Hepatocyte (in vitro differentiated cells): Measurements from ENCODE around the gene CDH12. TPM values are rescaled to one million over a fixed set of nuclear protein-coding genes. Genes with fewer than 3 reads are reported as not detected.

Source experiments
- DNase-seq: peaks from one replicate; pipeline ENCODE4 v3.0.0-alpha.2; 2016; ENCODE audit warnings: low spot score
- H2AFZ ChIP-seq: fragments of 200-600 bp; sonication (generic); 2 replicates; pipeline ENCODE4 v1.6.0; 2016; ENCODE audit warnings: antibody characterized with exemption, mild to moderate bottlenecking
- H3K27ac ChIP-seq: fragments of 200-600 bp; sonication (generic); 2 replicates; pipeline ENCODE4 v1.5.1; 2016; ENCODE audit warnings: mild to moderate bottlenecking
- H3K27me3 ChIP-seq: fragments of 200-600 bp; sonication (generic); 2 replicates; pipeline ENCODE4 v1.6.1; 2016
- H3K36me3 ChIP-seq: fragments of 200-600 bp; sonication (generic); replicated peaks from 2 replicates; pipeline ENCODE4 v1.5.1; 2016; ENCODE audit warnings: low read depth; ENCODE audit not compliant: insufficient read depth
- H3K4me1 ChIP-seq: fragments of 200-600 bp; sonication (generic); 2 replicates; pipeline ENCODE4 v1.5.1; 2016; ENCODE audit warnings: mild to moderate bottlenecking, moderate library complexity; ENCODE audit not compliant: insufficient read depth
- H3K4me2 ChIP-seq: fragments of 200-600 bp; sonication (generic); 2 replicates; pipeline ENCODE4 v1.6.0; 2016
- H3K4me3 ChIP-seq: fragments of 200-600 bp; sonication (generic); 2 replicates; pipeline ENCODE4 v1.5.1; 2016; ENCODE audit warnings: mild to moderate bottlenecking
- H3K79me2 ChIP-seq: fragments of 200-600 bp; sonication (generic); 2 replicates; pipeline ENCODE4 v1.6.0; 2017; ENCODE audit warnings: mild to moderate bottlenecking
- H3K9me2 ChIP-seq: fragments of 200-600 bp; sonication (generic); replicated peaks from 2 replicates; pipeline ENCODE4 v1.6.0; 2017; ENCODE audit warnings: mild to moderate bottlenecking; ENCODE audit not compliant: insufficient read depth
- H3K9me3 ChIP-seq: fragments of 200-600 bp; sonication (generic); 2 replicates; pipeline ENCODE4 v1.5.1; 2016; ENCODE audit warnings: low read depth, mild to moderate bottlenecking
- H4K20me1 ChIP-seq: fragments of 200-600 bp; sonication (generic); 2 replicates; pipeline ENCODE4 v1.6.0; 2016; ENCODE audit warnings: mild to moderate bottlenecking; ENCODE audit not compliant: insufficient read depth, poor library complexity, severe bottlenecking
- EZH2 ChIP-seq: fragments of 200-600 bp; sonication (generic); IDR thresholded peaks from 2 replicates; pipeline ENCODE4 v1.6.1; 2016; ENCODE audit warnings: antibody characterized with exemption, mild to moderate bottlenecking, borderline replicate concordance
- EZH2phosphoT487 ChIP-seq: fragments of 200-600 bp; sonication (generic); IDR thresholded peaks from one replicate; pipeline ENCODE4 v1.6.1; 2018; ENCODE audit warnings: antibody characterized with exemption, mild to moderate bottlenecking, low read depth, moderate library complexity; ENCODE audit not compliant: unreplicated experiment, severe bottlenecking
- WGBS: methylation state at CpG from one replicate; pipeline ENCODE4 v1.1.6; 2016; ENCODE audit warnings: low lambda C conversion rate; ENCODE audit errors: missing lambda C conversion rate; 5-methylcytosine and 5-hydroxymethylcytosine counted together
- polyA plus RNA-seq: library from polyadenylated mRNA; unstranded; fragments of >200 nt; fragmentation: Nextera tagmentation; extraction: Ambion mirVana; gene quantifications from 2 replicates; pipeline ENCODE4 v1.2.1, GENCODE V29; 2016
- total RNA-seq: library from RNA; depleted of rRNA; stranded (reverse); fragments of >200 nt; gene quantifications from 2 replicates; pipeline ENCODE4 v1.2.3, GENCODE V29; 2014
- TF ChIP-seq, protein P1 (sequence below): fragments of 200-600 bp; sonication (generic); IDR thresholded peaks from 2 replicates; pipeline ENCODE4 v1.5.1; 2016; ENCODE audit warnings: antibody characterized with exemption, mild to moderate bottlenecking; ENCODE audit not compliant: poor library complexity

CDH12 gene
- total and polyA plus RNA-seq, 2 experiments from 2014 or later: 15.4 to 44.5 TPM

DNA sequence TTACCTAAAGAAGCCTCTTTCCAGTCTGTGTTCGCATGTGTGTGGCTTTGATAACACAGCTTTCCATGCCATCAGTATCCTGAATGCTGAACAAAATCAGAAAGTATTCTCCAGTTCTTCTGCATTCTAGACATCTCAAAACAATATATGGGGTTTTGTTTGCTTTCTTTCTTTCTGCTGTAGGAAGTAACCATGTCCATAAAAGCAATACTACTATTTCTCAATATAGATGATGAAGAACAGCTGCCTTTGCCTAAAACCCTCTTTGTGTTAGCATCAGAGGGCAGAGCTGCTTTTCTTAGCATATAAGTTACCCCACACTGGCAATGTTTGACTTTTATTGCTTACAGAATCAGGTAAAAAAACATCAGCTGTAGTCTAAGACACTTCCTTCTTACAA, 963.6 kb downstream of the CDH12 start:
- no peaks in the 10 kb centered on the region for H3K9me2 ChIP-seq
- no peaks in the 10 kb centered on the region for H3K27me3 ChIP-seq
- no peaks in the 10 kb centered on the region for H4K20me1 ChIP-seq
- no peak overlapping the region for H3K27ac ChIP-seq
- H3K4me3 ChIP-seq: no peak overlapping the region
- no peak for DNase-seq
- TF ChIP-seq, protein P1, sequence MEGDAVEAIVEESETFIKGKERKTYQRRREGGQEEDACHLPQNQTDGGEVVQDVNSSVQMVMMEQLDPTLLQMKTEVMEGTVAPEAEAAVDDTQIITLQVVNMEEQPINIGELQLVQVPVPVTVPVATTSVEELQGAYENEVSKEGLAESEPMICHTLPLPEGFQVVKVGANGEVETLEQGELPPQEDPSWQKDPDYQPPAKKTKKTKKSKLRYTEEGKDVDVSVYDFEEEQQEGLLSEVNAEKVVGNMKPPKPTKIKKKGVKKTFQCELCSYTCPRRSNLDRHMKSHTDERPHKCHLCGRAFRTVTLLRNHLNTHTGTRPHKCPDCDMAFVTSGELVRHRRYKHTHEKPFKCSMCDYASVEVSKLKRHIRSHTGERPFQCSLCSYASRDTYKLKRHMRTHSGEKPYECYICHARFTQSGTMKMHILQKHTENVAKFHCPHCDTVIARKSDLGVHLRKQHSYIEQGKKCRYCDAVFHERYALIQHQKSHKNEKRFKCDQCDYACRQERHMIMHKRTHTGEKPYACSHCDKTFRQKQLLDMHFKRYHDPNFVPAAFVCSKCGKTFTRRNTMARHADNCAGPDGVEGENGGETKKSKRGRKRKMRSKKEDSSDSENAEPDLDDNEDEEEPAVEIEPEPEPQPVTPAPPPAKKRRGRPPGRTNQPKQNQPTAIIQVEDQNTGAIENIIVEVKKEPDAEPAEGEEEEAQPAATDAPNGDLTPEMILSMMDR: no peak
- TF ChIP-seq EZH2 (no peak), EZH2phosphoT487 (no peak)
- no peaks in the 10 kb centered on the region for H3K79me2 ChIP-seq
- WGBS: 80% methylated on average over 1 of the region's 1 CpG
- H3K4me2 ChIP-seq: peak overlapping the region; percentile 41
- H3K9me3 ChIP-seq: no peaks in the 10 kb centered on the region
- H2AFZ ChIP-seq: no peak overlapping the region
- no peaks in the 10 kb centered on the region for H3K36me3 ChIP-seq
- no peaks in the 10 kb centered on the region for H3K4me1 ChIP-seq

- Histone ChIP-seq H3K4me3 (no peak overlapping the region), H3K4me2 (no peak overlapping the region), H3K27me3 (no peaks in the 10 kb centered on the region), H4K20me1 (no peaks in the 10 kb centered on the region), H3K9me2 (no peaks in the 10 kb centered on the region), H3K27ac (no peak overlapping the region), H3K4me1 (no peaks in the 10 kb centered on the region), H3K9me3 (no peaks in the 10 kb centered on the region), H2AFZ (no peak overlapping the region), H3K79me2 (no peaks in the 10 kb centered on the region), H3K36me3 (no peaks in the 10 kb centered on the region)
- 91% methylated on average over 16 of the region's 17 CpGs for WGBS
- DNase-seq: no peak
- TF ChIP-seq EZH2 (no peak), EZH2phosphoT487 (no peak)
- TF ChIP-seq, protein P1: no peak
Measured at GRCh38 chr5:21882074-21882745, 970.9 kb downstream of the CDH12 start.

GRCh38 chr5:21880164-21880563, 973.0 kb downstream of the CDH12 start:
- H3K36me3 ChIP-seq: no peaks in the 10 kb centered on the region
- no peak overlapping the region for H3K4me2 ChIP-seq
- no peaks in the 10 kb centered on the region for H3K4me1 ChIP-seq
- H3K4me3 ChIP-seq: no peak overlapping the region
- no peaks in the 10 kb centered on the region for H3K9me3 ChIP-seq
- H2AFZ ChIP-seq: no peak overlapping the region
- no peaks in the 10 kb centered on the region for H4K20me1 ChIP-seq
- TF ChIP-seq EZH2: no peak
- no peak for TF ChIP-seq EZH2phosphoT487
- TF ChIP-seq, protein P1: no peak
- no peak overlapping the region for H3K27ac ChIP-seq
- WGBS: 78% methylated on average over 2 of the region's 2 CpGs
- no peak for DNase-seq
- no peaks in the 10 kb centered on the region for H3K9me2 ChIP-seq
- no peaks in the 10 kb centered on the region for H3K27me3 ChIP-seq
- no peaks in the 10 kb centered on the region for H3K79me2 ChIP-seq
